Measurements from ENCODE around the gene TCERG1.

- TF ChIP-seq POLR2A (IDR thresholded peaks at IDR 0.05) (no peak), CTCF (IDR thresholded peaks at IDR 0.05) (no peak)
These were observed 20.6 kb downstream of the TCERG1 start for GRCh38 chr5:146467760-146468159.
